NCI-H524 (cell line): ENCODE measurements around the gene TAS1R3.

Source experiments
- DNase-seq, 2 experiments: peaks; one replicate each; lab custom pipeline; 2025; lab: John Stamatoyannopoulos, UW

The TAS1R3 gene

DNA sequence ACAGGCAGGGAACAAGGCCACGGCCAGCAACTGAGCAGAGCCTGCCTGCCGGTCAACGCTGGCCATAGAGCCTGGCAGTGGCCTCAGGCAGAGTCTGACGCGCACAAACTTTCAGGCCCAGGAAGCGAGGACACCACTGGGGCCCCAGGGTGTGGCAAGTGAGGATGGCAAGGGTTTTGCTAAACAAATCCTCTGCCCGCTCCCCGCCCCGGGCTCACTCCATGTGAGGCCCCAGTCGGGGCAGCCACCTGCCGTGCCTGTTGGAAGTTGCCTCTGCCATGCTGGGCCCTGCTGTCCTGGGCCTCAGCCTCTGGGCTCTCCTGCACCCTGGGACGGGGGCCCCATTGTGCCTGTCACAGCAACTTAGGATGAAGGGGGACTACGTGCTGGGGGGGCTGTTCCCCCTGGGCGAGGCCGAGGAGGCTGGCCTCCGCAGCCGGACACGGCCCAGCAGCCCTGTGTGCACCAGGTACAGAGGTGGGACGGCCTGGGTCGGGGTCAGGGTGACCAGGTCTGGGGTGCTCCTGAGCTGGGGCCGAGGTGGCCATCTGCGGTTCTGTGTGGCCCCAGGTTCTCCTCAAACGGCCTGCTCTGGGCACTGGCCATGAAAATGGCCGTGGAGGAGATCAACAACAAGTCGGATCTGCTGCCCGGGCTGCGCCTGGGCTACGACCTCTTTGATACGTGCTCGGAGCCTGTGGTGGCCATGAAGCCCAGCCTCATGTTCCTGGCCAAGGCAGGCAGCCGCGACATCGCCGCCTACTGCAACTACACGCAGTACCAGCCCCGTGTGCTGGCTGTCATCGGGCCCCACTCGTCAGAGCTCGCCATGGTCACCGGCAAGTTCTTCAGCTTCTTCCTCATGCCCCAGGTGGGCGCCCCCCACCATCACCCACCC is at the start of gene TAS1R3:
Gene TAS1R3, plus strand, starts transcription at position 213 of the 898 bp plus-strand sequence. Its CDS starts 66 bp downstream, at position 279.
- DNase-seq = no peak

DNA sequence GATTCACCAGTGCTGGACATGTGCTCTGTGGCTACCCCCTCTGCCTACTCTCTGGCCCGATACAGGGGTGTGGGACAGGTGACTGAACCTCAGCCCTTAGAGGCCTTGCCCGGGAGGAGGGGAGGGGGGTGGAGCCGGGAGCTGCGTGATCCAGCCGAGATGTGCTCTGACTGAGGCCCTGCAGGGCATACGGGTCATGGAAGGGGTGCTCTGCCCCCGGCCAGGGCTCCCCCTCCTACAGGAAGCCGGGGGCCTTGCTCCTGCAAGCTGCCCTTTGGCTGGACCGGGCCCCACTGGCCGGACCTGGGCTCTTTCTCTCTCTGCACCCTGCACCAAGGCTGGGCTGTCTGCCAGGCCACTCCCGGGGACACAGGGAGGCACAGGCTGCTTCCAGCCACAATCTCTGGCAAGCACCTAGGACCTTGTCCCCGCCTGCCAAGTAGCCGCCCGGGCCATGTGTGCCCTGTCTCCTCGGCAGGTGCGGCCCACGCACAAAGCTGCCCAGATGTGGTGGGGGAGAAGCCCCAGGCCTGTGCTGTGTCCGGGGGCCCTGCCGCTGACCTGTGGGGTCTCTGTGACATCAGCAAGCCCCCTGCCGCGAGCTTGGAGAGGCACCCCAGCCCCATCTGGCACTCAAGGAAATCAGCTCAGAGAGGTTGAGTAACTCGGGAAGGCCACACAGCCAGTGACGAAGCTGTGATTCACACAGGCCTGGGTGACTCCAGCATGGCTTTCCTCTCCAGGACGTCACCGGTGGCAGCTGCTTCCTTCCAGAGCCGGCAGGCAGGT is 49.4 kb upstream of the TAS1R3 start:
- no peak for DNase-seq

- DNase-seq = no peak
These were observed 48.1 kb upstream of the TAS1R3 start for GRCh38 chr1:1282998-1283397.

- DNase-seq = no peak
These were observed 47.3 kb upstream of the TAS1R3 start for GRCh38 chr1:1283821-1284220.

DNA sequence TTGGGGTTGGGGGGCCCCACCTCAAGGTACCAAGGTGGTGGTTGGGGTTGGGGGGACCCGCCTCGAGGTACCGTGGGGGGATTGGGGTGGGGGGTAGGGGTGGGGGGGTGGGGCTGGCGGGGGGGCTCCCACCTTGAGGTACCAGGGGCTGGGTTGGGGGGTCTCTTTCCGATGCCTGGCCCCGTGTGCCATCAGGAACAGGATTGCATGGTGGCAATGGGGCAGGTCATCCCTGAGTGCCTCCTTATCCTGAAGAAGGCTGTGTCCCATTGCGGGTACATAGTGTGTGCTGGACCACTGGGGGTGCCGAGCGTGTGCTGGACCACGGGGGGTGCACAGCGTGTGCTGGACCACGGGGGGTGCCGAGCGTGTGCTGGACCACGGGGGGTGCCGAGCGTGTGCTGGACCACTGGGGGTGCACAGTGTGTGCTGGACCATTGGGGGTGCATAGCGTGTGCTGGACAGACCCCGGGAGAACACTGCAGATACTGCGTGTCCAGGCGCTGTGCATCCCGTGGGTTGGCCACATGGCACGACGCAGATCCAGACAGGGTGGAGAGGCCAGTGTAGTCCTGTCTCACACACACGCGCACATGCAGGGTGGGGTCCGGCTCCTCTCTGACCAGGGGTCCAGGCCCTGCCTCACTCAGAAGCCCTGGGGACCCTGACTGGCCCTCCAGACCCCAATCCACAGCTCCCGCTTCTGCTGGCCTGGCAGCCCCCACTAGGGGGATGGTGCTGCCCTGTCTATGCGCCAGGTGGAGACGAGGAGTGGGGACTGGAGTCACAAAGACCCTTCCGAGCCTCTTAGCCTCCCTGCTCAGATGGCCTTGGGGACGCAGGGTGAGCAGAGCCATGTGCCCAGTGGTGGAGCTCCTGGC is 46.6 kb upstream of the TAS1R3 start:
- no peak for DNase-seq

- DNase-seq = no peak
These were observed 45.9 kb upstream of the TAS1R3 start for GRCh38 chr1:1285102-1285571.

- DNase-seq = peak in 1 of 2 experiments; percentile 28
These were observed 45.3 kb upstream of the TAS1R3 start for GRCh38 chr1:1285611-1286311.

GRCh38 chr1:1286313-1287261 is 44.5 kb upstream of the TAS1R3 start:
- DNase-seq = no peak

DNA sequence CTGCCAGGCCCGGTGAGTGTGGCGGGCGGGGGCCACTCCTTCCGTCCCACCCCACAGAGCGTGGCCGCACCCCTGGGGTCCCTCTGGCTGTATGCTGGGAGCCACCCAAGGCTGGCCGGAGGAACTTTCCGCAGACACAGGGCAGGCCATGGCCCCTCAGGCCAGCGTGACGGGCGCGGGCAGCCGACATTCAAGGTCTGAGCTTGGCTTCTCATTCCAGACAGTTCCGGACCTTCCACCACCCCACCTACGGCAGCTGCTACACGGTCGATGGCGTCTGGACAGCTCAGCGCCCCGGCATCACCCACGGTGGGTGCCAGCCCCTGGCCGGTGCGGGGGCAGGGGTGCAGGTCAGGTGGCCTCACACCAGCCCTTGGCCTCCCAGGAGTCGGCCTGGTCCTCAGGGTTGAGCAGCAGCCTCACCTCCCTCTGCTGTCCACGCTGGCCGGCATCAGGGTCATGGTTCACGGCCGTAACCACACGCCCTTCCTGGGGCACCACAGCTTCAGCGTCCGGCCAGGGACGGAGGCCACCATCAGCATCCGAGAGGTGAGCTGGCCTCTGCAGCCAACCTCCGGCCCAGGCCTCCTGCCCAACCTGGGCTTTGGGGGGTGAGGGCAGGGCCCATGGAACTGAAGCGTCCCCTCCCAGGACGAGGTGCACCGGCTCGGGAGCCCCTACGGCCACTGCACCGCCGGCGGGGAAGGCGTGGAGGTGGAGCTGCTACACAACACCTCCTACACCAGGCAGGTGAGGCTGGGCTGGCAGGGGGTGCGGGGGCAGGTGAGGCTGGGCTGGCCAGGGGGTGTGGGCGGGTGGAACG is 43.6 kb upstream of the TAS1R3 start:
- DNase-seq = no peak

- peak in 1 of 2 experiments; percentile 50 for DNase-seq
These were observed 40.8 kb upstream of the TAS1R3 start for GRCh38 chr1:1290238-1290731.

GRCh38 chr1:1291023-1291528 is 40.0 kb upstream of the TAS1R3 start:
- DNase-seq = no peak

DNA sequence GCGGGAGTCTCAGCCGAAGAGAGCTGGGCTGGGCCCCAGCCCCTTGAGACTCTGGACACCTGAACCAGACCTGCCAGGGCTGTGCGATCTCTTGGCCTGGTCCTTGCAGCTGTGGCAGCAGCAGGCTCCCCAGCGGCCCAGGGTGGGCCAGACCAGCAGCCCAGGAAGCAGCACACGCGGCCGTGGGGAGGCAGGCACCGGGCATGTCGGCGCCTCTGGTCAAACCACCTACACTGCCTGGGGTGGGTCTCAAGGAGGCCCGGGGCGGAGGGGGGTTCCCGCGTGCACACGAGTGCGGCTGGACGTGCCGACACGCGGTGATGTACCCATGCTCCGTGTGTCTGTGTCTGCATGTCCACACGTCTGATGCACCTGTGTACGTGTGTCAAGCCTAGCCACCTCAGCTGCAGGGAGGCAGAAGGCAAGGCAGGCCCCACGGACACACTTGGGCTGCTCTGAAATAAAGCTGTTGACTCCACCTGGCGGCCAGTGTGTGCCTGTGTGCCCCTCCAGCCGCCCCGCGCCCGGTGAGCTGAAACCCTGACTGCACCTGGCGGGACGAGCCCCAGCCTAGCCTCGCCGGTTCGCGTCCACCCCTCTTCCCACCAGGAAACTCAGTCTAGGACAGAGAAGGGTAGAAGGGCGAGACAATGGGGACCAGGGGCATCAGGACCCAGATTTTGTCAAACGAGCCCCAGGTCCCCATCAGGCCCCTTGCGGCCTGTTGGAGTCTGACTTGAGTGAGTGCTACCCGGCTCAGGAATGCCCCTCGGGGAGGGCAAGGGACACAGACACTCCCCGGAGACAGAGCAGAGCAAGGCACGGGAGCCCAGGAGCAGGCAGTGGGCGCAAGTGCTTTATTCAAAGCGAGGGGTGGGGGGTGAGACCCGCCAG is 39.3 kb upstream of the TAS1R3 start:
- peak in 1 of 2 experiments; percentile 69 for DNase-seq

DNA sequence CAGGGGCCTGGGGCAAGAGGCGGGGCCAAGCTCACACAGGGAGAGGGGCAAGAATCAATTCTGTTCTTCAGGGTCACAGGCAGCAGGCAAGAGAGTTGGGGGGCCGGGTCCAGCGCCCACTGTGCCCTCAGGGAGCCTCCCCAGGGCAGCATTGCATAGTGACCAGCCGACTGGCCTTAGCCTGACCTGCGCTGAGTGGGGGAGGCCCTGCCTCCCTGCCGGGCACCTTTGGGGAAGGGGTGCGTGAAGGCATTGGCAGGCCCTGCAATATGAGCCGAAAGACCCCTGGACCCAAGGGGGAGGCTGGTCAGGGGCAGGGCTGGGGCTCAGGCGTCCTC is 38.7 kb upstream of the TAS1R3 start:
- no peak for DNase-seq

GRCh38 chr1:1292851-1293250 is 38.2 kb upstream of the TAS1R3 start:
- no peak for DNase-seq

- DNase-seq = no peak
These were observed 37.5 kb upstream of the TAS1R3 start for GRCh38 chr1:1293263-1294249.

DNA sequence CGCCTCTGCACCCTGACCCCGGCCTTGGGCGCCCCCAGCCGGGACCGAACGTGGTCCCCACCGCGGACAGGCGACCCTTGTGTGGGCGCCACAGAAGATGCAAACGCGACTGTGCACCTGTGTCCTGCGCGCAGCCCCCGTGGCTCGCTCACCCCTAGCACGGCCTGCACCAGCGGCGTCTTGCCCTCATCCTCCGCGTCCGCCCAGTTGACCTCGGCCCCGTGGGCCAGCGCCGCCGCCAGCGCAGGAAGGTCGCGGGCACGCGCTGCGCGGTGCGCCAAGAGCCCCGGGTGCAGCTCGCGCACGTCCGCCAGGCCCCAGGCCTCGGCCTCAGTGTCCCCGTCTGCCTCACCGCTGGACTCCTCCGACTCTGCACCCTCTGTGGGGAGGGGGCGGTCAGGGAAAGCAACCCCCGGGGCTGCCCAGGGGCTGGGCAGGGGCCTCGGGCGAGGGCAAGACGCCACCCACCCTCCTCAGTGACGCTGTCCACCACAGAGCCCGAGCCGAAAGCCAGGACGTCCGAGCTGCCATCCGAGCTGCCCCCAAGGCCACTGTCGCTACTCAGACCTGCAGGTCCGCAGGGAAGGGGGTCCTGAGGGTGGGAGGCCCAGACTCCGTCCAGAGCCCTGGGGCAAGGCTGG is 36.7 kb upstream of the TAS1R3 start:
- no peak for DNase-seq
